OCI-LY3 (cell line): ENCODE data around the gene COL8A2.

ENCODE experiments used
- H2AFZ ChIP-seq: fragments of 200-600, 300-600 bp; shearing (Covaris generic); 2 replicates; pipeline ENCODE4 v1.6.0; 2014; ENCODE audit warnings: antibody characterized with exemption, low read depth, low read length
- H3K27ac ChIP-seq: fragments of 200-600, 300-600 bp; sonication (generic); 2 replicates; pipeline ENCODE4 v1.5.1; 2014; ENCODE audit warnings: mild to moderate bottlenecking, low read length, moderate library complexity, mixed read lengths
- H3K27me3 ChIP-seq: fragments of 200-600, 300-600 bp; sonication (generic); 2 replicates; pipeline ENCODE4 v1.6.1; 2014; ENCODE audit warnings: low read depth, low read length, mixed read lengths
- H3K36me3 ChIP-seq: fragments of 200-600, 300-600 bp; sonication (generic); replicated peaks from 2 replicates; pipeline ENCODE3; 2014; ENCODE audit warnings: low read depth, low read length, mixed read lengths
- H3K4me1 ChIP-seq: fragments of 300-600, 200-600 bp; sonication (generic); 2 replicates; pipeline ENCODE4 v1.6.1; 2014; ENCODE audit warnings: low read length, mixed read lengths
- H3K4me2 ChIP-seq: fragments of 200-600, 300-600 bp; sonication (generic); 2 replicates; pipeline ENCODE4 v1.6.1; 2014; ENCODE audit warnings: low read length, mixed read lengths
- H3K4me3 ChIP-seq: fragments of 300-600, 200-600 bp; sonication (generic); 2 replicates; pipeline ENCODE4 v1.5.1; 2014; ENCODE audit warnings: antibody characterized with exemption, mild to moderate bottlenecking, low read length, moderate library complexity
- H3K79me2 ChIP-seq: fragments of 300-600, 200-600 bp; shearing (Covaris generic); 2 replicates; pipeline ENCODE4 v1.6.1; 2014; ENCODE audit warnings: mild to moderate bottlenecking, low read length, mixed read lengths
- H3K9ac ChIP-seq: fragments of 300-600, 200-600 bp; shearing (Covaris generic); 2 replicates; pipeline ENCODE4 v1.6.0; 2014; ENCODE audit warnings: mild to moderate bottlenecking, low read length, moderate library complexity
- H3K9me3 ChIP-seq: fragments of 200-600, 300-600 bp; shearing (Covaris generic); 2 replicates; pipeline ENCODE4 v1.6.1; 2014; ENCODE audit warnings: low read length, mixed read lengths; ENCODE audit not compliant: insufficient read depth
- H4K20me1 ChIP-seq: fragments of 200-600, 300-600 bp; sonication (generic); 2 replicates; pipeline ENCODE4 v1.6.1; 2016; ENCODE audit warnings: low read length, mixed read lengths; ENCODE audit not compliant: insufficient read depth
- EZH2phosphoT487 ChIP-seq: fragments of 200-600 bp; shearing (Covaris generic); IDR thresholded peaks from 2 replicates; pipeline ENCODE4 v1.6.1; 2018; ENCODE audit warnings: antibody characterized with exemption, mixed run types, low read depth
- TF ChIP-seq, protein P1 (sequence below): fragments of 200-600, 300-600 bp; sonication (generic); IDR thresholded peaks from 2 replicates; pipeline ENCODE4 v1.5.1; 2014; ENCODE audit warnings: antibody characterized with exemption, low read length, low read depth

The COL8A2 gene

GRCh38 chr1:36080236-36080635 lies 44.8 kb downstream of the COL8A2 start:
- no peak overlapping the region for H3K4me3 ChIP-seq
- no peaks in the 10 kb centered on the region for H3K36me3 ChIP-seq
- no peak overlapping the region for H2AFZ ChIP-seq
- no peak for TF ChIP-seq EZH2phosphoT487
- TF ChIP-seq, protein P1, sequence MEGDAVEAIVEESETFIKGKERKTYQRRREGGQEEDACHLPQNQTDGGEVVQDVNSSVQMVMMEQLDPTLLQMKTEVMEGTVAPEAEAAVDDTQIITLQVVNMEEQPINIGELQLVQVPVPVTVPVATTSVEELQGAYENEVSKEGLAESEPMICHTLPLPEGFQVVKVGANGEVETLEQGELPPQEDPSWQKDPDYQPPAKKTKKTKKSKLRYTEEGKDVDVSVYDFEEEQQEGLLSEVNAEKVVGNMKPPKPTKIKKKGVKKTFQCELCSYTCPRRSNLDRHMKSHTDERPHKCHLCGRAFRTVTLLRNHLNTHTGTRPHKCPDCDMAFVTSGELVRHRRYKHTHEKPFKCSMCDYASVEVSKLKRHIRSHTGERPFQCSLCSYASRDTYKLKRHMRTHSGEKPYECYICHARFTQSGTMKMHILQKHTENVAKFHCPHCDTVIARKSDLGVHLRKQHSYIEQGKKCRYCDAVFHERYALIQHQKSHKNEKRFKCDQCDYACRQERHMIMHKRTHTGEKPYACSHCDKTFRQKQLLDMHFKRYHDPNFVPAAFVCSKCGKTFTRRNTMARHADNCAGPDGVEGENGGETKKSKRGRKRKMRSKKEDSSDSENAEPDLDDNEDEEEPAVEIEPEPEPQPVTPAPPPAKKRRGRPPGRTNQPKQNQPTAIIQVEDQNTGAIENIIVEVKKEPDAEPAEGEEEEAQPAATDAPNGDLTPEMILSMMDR: no peak
- no peaks in the 10 kb centered on the region for H3K27me3 ChIP-seq
- no peaks in the 10 kb centered on the region for H3K9me3 ChIP-seq
- no peaks in the 10 kb centered on the region for H4K20me1 ChIP-seq
- H3K9ac ChIP-seq: no peak overlapping the region
- H3K4me1 ChIP-seq: no peaks in the 10 kb centered on the region
- H3K79me2 ChIP-seq: no peaks in the 10 kb centered on the region
- no peak overlapping the region for H3K4me2 ChIP-seq
- H3K27ac ChIP-seq: no peak overlapping the region

DNA sequence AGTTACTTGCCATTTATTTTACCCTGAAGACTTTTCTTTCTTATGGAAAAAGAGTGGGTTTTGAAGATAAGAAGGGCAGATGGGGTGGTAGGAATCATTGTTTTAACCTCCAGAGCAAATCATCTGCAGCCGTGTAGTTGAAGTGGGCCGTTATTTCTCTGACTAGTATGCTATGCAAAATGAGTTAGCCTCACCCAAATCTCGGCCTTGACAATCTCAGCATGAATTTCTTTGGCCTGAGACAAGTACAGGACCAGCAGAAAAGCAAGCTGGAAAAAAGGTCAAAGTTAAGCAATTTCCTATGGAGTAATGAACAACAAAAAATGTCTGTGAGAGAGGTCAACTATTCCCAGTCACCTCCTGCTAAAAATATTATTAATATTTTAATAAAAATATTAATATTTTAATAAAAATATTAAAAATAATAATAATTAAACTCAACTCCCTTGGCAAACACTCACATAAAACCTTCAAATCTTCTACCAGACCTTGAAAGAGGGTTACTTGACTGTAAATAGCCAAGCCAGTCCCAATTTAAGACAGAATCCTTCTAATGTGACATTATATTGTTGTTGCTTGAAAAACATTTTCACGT lies 47.9 kb downstream of the COL8A2 start:
- Histone ChIP-seq H3K4me1 (no peaks in the 10 kb centered on the region), H3K27ac (no peak overlapping the region), H3K4me3 (no peak overlapping the region), H3K9me3 (no peaks in the 10 kb centered on the region), H3K4me2 (no peak overlapping the region), H3K27me3 (no peaks in the 10 kb centered on the region), H3K79me2 (no peaks in the 10 kb centered on the region), H2AFZ (no peak overlapping the region), H3K9ac (no peak overlapping the region), H4K20me1 (no peaks in the 10 kb centered on the region), H3K36me3 (no peaks in the 10 kb centered on the region)
- no peak for TF ChIP-seq EZH2phosphoT487

- Histone ChIP-seq H3K4me2 (no peak overlapping the region), H3K79me2 (no peaks in the 10 kb centered on the region), H3K4me3 (no peak overlapping the region), H3K27ac (no peak overlapping the region), H3K27me3 (no peaks in the 10 kb centered on the region), H3K4me1 (no peaks in the 10 kb centered on the region), H4K20me1 (no peaks in the 10 kb centered on the region), H3K36me3 (no peaks in the 10 kb centered on the region), H3K9me3 (no peaks in the 10 kb centered on the region), H2AFZ (no peak overlapping the region), H3K9ac (no peak overlapping the region)
- TF ChIP-seq, protein P1: no peak
- no peak for TF ChIP-seq EZH2phosphoT487
These were observed 54.7 kb downstream of the COL8A2 start for GRCh38 chr1:36070349-36070748.

- Histone ChIP-seq H2AFZ (no peak overlapping the region), H3K4me2 (no peak overlapping the region), H3K36me3 (no peaks in the 10 kb centered on the region), H3K79me2 (no peaks in the 10 kb centered on the region), H3K9ac (no peak overlapping the region), H3K9me3 (no peaks in the 10 kb centered on the region), H3K27me3 (no peaks in the 10 kb centered on the region), H4K20me1 (no peaks in the 10 kb centered on the region), H3K27ac (no peak overlapping the region), H3K4me1 (no peaks in the 10 kb centered on the region), H3K4me3 (no peak overlapping the region)
- no peak for TF ChIP-seq EZH2phosphoT487
- TF ChIP-seq, protein P1: no peak
These were observed 56.2 kb downstream of the COL8A2 start for GRCh38 chr1:36068866-36069265.
